HT1080 (cell line): ENCODE results near the gene SPATA1. TPM values are rescaled to one million over a fixed set of nuclear protein-coding genes. Genes with fewer than 3 reads are reported as not detected.
A peak's percentile ranks its signal among the peaks of the same experiment; 100 is the strongest.
"Not testable (repeated sequence)": the region's sequence is repeated elsewhere in the genome, so short reads cannot be mapped to it uniquely, and the experiment has no call there.

ENCODE experiments used
- DNase-seq: peaks from one replicate; pipeline ENCODE4 v3.0.0-alpha.2; 2015; ENCODE audit warnings: low read depth
- total RNA-seq: library from RNA; depleted of rRNA; stranded (reverse); fragments of >200 nt; shearing (Covaris generic); gene quantifications from 2 replicates; pipeline ENCODE4 v1.2.3, GENCODE V29; 2014; rRNA removed

The SPATA1 gene
- total RNA-seq, 1 experiment from 2014 or later = not detected

GRCh38 chr1:84585803-84586202 lies 79.6 kb downstream of the SPATA1 start:
- DNase-seq = no peak

GRCh38 chr1:84587099-84587498 lies 80.9 kb downstream of the SPATA1 start:
- no peak for DNase-seq

GRCh38 chr1:84594959-84595358 lies 88.8 kb downstream of the SPATA1 start:
- DNase-seq = not testable (repeated sequence)

- DNase-seq = no peak
Measured at GRCh38 chr1:84597011-84597410, 90.8 kb downstream of the SPATA1 start.

- DNase-seq = no peak
Measured at GRCh38 chr1:84598418-84598817, 92.2 kb downstream of the SPATA1 start.

- DNase-seq = peak; percentile 92
Measured at GRCh38 chr1:84598846-84599741, 92.9 kb downstream of the SPATA1 start.

GRCh38 chr1:84600796-84601195 lies 94.6 kb downstream of the SPATA1 start:
- no peak for DNase-seq

- peak; percentile 23 for DNase-seq
Measured at GRCh38 chr1:84603223-84603622, 97.0 kb downstream of the SPATA1 start.

GRCh38 chr1:84603941-84604830 lies 98.0 kb downstream of the SPATA1 start:
- peak; percentile 86 for DNase-seq

- no peak for DNase-seq
Measured at GRCh38 chr1:84605157-84605556, 99.0 kb downstream of the SPATA1 start.

GRCh38 chr1:84606977-84607376 lies 100.8 kb downstream of the SPATA1 start:
- DNase-seq = no peak

- no peak for DNase-seq
Measured at GRCh38 chr1:84611091-84611490, 104.9 kb downstream of the SPATA1 start.

- DNase-seq = no peak
Measured at GRCh38 chr1:84611796-84612195, 105.6 kb downstream of the SPATA1 start.

- DNase-seq = no peak
Measured at GRCh38 chr1:84613026-84613425, 106.8 kb downstream of the SPATA1 start.

- DNase-seq = no peak
Measured at GRCh38 chr1:84613887-84614286, 107.7 kb downstream of the SPATA1 start.

- no peak for DNase-seq
Measured at GRCh38 chr1:84615790-84616189, 109.6 kb downstream of the SPATA1 start.

Other genes with a start within 250 kb of the SPATA1 start
- 0.47 and 0.79 TPM in 2 replicates for gene SAMD13, start 204.7 kb upstream of the SPATA1 start, total RNA-seq
- not detected in 2 replicates for gene DNASE2B, start 107.9 kb upstream of the SPATA1 start, total RNA-seq
- gene RPF1, start 27.1 kb upstream of the SPATA1 start, total RNA-seq = 99.9 and 111 TPM in 2 replicates
- gene GNG5, start 195 bp downstream of the SPATA1 start, total RNA-seq = 42.0 and 111 TPM in 2 replicates
- 4.7 and 5.2 TPM in 2 replicates for gene CTBS, start 68.1 kb downstream of the SPATA1 start, total RNA-seq
- gene SSX2IP, start 184.1 kb downstream of the SPATA1 start, total RNA-seq = 18.6 and 21.4 TPM in 2 replicates